ENCODE measurements around the gene AP4B1.

AP4B1 gene

GRCh38 chr1:113891631-113892220, 12.9 kb downstream of the AP4B1 start:
- DNase-seq: no peak

DNA sequence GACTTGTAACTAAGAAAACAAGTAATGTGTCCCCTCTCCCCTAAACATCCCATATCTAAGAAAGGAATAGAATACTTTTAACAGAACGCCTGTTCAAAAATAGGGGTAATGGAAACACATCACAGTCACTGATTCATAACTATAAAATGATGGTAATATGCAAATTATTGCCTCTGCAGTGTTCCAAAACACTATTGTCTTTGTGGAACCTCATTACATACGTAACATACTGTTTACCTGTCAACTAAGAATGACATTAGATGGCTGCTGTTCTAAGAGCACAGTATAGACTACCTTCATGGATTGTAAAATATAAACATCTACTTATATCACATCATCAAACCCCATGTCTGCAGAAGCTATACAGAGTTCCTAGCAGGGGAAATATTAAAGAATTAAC, 13.8 kb downstream of the AP4B1 start:
- DNase-seq: no peak

GRCh38 chr1:113887402-113888175, 17.0 kb downstream of the AP4B1 start, which contains the start of gene BCL2L15:
TSS of gene BCL2L15 (minus strand) at chr1:113887581. CDS start at chr1:113887375, 206 bp downstream.
- no peak for DNase-seq

DNA sequence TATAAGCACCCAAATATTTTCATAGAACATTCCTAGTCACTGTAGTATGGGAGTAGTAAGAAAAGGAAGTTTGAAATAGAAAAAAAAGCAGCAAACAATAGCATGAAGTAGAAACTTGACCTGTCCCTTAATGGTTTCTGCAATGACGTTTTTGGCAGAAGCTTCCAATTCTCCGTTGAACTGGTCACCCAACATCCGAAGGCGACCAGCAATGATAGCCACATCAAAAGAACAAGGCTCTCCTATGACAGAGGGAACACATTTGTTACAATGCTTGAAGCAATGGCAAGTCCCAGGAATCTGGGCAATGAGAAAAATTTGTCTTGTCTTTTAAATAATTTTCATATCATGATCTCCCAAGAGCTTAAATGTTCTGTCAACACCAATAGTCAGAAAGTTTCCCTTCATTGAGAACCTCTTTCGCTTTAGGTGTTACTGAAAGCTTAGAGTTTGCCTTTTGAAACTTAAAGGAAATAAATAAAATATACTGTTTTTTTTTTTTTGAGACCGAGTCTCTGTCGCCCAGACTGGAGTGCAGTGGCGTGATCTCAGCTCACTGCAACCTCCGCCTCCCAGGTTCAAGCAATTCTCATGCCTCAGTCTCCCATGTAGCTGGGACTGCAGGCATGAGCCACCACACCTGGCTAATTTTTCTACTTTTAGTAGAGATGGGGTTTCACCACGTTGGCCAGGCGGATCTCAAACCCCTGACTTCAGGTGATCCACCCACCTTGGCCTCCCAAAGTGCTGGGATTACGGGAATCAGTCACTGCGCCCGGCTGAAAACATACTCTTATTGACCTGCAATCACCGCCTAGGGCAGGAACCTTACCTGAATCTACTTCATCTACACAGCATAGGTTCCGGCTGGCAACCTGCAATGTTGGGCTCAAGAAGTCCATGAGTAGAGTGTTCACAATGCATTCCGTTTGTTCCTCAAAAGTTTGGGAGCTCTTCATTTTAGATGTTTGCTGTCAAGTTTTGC, 17.9 kb downstream of the AP4B1 start:
- no peak for DNase-seq

GRCh38 chr1:113881661-113882060, 22.9 kb downstream of the AP4B1 start:
- no peak for DNase-seq

GRCh38 chr1:113879739-113880038, 24.9 kb downstream of the AP4B1 start:
- no peak for DNase-seq

- DNase-seq: no peak
These were observed 28.4 kb downstream of the AP4B1 start for GRCh38 chr1:113876176-113876575.

GRCh38 chr1:113875714-113876113, 28.9 kb downstream of the AP4B1 start:
- no peak for DNase-seq

DNA sequence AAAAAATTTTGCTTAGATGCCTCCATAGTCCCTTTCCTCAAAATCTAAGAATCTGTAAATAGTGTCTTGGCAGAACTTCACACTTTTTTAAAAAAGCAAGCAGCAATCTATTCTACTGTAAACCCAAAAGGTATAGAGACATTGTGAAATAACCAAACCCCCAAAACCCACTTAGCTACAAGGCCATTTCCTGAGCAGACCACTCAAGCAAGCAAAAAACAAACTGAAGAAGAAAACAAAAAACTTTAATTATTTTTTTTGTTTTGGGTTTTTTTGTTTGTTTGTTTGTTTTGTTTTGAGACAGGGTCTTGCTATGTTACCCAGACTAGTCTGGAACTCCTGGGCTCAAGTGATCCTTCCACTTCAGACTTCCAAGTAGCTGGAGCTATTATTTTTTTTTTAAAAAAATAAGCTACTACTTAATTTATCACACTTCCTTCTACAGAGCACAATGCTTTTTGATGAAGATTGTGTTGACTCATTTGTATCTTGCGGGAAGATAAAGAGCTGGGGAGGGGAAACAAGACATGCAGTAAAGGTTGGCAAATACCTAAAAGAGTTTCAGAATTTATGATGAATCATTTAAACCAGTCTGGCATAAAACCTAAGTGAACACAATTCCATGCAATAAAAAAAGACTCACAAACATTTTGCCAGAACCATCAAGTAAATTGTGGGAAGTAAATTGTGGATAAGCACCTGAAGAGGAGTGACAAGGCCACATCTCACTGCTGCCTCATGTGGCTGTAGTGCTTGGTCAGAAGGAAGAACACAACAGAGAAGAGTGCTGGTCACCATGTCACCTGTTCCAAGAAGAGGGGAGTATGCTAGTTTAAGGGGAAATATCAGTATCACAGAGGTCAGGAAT, 30.4 kb downstream of the AP4B1 start:
- no peak for DNase-seq

DNA sequence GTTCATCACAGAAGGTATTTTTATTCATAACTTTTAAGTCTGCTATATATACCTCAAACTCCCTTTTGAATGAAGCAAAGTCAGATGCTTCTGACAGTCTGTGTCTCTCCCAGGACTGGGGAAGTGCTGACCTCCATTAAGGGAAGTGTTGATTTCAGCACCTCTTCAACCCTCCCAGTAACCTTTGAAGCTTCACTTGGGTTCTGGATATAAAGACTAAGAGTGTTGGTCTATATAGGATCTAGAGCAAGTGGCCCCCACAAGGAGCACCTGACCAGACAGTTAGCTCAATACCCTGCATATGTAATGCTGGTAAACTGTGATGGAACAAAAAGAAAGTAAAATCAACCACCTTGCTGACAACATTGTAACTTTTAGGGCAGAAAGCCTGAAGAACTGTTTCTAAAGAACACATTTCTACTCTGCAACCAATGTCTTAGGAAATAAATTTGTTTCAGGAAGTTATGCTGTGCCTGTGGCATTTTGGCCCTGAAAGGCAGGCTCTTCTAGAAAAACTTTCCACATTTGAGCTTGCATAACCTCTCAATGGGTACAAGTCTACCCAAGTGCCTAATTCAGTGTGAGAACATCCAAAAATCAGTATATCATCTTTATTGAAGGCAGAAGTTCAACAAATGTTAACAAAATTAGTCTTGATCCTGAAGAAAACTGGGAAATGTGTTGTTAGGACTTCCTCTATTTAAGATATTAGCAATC, 32.2 kb downstream of the AP4B1 start:
- no peak for DNase-seq

DNA sequence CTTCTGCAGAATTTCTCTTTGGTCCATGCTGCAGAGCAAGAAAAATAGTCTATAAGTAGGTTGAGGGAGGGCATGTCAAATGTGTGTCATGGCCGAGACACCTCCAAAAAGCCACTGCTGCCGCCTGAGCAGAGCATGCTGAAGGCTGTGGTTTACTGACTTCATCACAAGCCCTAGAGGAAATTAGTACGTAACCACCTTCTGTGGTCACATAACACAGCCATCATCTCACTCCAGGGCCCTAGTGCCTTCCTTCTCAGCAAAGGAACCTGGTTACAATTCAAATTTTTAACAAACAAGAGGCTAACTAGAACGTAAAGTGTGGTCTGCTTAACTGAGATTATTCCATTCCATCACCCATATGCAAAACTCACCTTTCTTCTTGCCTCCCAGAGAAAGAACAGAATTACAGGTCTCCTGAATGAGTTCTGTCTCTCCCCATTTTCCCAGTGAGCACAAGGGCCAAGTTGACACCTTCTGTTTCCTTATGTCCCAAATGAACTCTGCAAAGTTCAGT, 32.9 kb downstream of the AP4B1 start, which contains the start of gene PTPN22:
PTPN22 (minus strand) TSS at position 116 of the 517 bp plus-strand sequence.
- DNase-seq: peak; percentile 65

GRCh38 chr1:113870778-113871177, 33.8 kb downstream of the AP4B1 start:
- no peak for DNase-seq

DNA sequence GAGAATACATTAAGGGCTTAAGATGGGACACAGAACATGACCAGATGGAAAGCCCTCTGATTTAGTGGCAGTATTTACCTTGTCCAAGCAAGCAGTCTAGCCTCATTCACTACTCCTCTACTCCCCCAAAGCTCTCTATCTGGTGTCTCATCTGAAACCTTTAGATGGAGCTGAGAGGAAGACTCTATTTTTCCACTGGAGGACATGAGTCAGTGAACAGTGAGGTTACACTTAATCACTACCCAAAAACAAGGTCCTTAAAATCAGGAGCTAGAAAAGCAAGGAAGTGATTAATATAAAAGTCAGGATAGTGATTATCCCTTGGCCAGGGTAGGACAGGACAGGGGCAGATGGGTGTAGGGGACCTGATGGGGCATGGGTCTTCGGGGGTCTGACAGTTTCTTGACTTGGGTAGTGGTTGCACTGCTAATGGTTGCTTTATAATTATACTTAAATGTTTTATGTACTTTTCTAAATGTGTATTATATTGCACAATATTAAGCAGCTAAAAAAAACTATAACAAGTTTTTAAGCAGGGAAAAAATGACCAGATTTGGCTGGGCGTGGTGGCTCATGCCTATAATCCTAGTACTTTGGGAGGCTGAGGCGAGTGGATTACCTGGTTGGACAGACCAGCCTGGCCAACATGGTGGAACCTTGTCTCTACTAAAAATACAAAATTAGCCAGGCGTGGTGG, 36.1 kb downstream of the AP4B1 start:
- DNase-seq: no peak

DNA sequence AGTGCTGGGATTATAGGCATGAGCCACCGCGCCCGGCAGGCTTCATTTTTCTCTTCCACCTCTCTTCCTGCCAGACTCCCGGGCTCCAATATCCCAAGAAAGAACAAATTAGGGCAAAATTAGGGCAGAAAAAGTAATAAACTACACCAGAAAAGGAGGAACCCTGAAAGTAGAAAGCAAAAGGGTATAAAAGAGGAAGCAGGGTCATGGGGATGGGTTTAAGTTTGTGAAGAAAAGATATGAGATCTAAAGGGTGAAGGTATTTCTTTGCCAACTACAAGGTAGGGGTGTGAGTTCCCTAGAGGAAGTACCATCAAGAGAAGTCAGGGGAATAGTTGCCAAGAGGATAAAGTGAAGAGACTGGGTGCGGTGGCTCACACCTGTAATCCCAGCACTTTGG, 43.0 kb downstream of the AP4B1 start:
- no peak for DNase-seq

- no peak for DNase-seq
These were observed 43.7 kb downstream of the AP4B1 start for GRCh38 chr1:113860891-113861290.

- no peak for DNase-seq
These were observed 45.0 kb downstream of the AP4B1 start for GRCh38 chr1:113859478-113860175.

- no peak for DNase-seq
These were observed 45.6 kb downstream of the AP4B1 start for GRCh38 chr1:113858982-113859381.

DNA sequence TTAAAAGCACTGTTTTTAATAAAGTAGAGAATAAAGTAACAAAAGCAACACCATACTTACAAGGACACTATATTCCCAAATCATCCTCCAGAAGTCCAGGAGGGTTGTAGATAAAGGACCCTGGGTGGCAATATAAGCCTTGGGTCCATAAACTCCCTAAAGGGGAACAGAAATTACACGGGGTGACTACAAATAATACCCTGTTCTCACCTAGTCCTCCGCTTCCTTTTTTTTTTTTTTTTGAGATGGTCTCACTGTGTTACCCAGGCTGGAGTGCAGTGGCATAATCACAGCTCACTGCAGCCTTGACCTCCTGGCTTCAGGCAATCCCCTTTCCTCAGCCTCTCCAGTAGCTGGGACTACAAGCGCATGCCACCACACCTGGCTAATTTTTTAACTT, 46.2 kb downstream of the AP4B1 start:
- DNase-seq: no peak

GRCh38 chr1:113857776-113858175, 46.8 kb downstream of the AP4B1 start:
- DNase-seq: no peak

DNA sequence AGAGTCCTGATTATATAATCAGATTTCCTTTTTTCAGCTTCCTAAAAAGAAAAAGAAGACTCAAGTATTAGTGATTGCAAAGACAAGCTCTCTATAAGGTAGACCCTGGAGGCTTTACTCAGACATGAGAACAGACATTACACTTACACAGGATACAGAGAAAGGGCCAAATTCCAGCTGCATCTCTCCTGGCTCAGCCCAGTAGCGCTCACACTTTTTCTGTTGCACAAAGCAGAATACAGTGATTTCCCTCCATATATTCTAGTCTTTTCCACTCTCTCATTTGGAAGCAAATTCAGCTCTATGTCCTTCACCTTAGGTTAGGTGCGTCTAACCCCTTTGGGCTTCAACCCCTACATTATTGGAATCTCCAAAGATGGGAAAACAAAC, 48.2 kb downstream of the AP4B1 start:
- no peak for DNase-seq
